ENCODE results near the gene SERPINA3. TPM values are rescaled to one million over a fixed set of nuclear protein-coding genes. Genes with fewer than 3 reads are reported as not detected.

The SERPINA3 gene
- total RNA-seq, 2 experiments from 2014 or later: not detected

DNA sequence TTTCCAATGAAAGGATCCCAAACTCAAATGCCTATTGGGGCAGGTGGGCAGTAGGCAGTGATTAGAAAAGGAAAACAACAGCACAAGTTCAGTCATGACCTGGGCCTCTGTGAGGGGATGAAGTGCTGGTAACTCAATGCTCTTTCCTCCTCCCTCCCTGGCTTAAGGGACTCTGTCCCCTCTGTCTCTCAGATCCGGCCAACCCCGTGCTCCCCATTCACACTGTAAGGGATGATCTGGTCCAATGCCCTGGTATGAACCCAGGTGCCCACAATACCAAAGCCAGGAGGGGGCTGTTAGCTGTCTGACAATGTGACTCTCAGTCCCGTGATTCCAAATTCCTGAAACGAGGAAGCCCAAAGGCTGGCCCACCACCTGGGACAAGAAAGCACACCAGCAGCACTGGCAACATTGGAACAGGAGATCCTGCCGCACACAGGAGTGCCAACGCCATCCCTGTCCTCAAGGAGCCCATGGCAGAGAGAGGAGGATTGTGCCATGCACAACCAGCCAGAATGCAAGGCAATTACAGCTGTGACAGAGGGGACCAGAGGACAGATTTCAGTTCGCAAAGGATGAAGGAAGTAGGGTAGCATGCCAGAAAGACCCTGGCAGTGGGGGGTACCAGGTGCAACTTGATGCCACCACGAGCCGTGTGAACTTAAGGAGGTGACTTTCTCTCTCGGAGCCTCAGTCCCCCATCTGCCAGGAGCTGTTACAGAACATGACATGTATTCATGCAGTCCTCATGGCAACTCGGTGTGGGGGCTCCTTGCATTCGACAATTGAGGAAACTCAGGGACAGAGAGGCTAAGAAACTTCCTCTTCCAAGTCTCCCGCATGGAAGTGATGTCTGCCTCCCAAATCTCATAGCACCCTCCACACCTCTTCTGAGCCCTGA lies 37.6 kb downstream of the SERPINA3 start:
- ATAC-seq: no peak
- TF ChIP-seq, protein P1, sequence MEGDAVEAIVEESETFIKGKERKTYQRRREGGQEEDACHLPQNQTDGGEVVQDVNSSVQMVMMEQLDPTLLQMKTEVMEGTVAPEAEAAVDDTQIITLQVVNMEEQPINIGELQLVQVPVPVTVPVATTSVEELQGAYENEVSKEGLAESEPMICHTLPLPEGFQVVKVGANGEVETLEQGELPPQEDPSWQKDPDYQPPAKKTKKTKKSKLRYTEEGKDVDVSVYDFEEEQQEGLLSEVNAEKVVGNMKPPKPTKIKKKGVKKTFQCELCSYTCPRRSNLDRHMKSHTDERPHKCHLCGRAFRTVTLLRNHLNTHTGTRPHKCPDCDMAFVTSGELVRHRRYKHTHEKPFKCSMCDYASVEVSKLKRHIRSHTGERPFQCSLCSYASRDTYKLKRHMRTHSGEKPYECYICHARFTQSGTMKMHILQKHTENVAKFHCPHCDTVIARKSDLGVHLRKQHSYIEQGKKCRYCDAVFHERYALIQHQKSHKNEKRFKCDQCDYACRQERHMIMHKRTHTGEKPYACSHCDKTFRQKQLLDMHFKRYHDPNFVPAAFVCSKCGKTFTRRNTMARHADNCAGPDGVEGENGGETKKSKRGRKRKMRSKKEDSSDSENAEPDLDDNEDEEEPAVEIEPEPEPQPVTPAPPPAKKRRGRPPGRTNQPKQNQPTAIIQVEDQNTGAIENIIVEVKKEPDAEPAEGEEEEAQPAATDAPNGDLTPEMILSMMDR (IDR thresholded peaks at IDR 0.05): no peak
- Mint-ChIP-seq H3K9me3 (peaks cover 4% of the 10 kb centered on the region), H3K36me3 (ENCODE audit: low read depth) (no peaks in the 10 kb centered on the region), H3K27me3 (peaks cover 2% of the 10 kb centered on the region), H3K27ac (no peak overlapping the region), H3K4me1 (ENCODE audit: low read depth) (no peaks in the 10 kb centered on the region), H3K4me3 (no peak overlapping the region)
- ChIA-PET POLR2A (no interaction called here), CTCF (no interaction called here)
- DNase-seq: no peak
- intact Hi-C loops (cut with micrococcal nuclease): no loop called here

DNA sequence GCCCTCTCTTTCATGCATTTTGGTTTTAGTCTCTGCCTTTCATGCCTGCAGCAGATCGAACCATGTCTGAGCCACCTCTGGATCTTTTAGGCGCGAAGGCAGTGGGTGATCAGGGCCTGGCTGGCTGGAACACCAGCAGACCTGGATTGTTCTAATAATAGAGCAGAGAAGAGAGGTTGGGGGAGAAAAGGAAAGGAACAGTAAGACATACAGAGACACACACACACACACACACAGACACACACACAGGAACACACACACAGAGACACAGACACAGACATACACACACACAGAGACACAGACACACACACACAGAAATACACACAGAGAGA lies 38.2 kb downstream of the SERPINA3 start:
- H3K27ac Mint-ChIP-seq: no peak overlapping the region
- H3K27me3 Mint-ChIP-seq: peaks cover 2% of the 10 kb centered on the region
- ATAC-seq (no peak), DNase-seq (no peak)
- ChIA-PET CTCF (no interaction called here), POLR2A (no interaction called here)
- peaks cover 4% of the 10 kb centered on the region for H3K9me3 Mint-ChIP-seq
- H3K36me3 Mint-ChIP-seq (ENCODE audit: low read depth): no peaks in the 10 kb centered on the region
- intact Hi-C loops (cut with micrococcal nuclease): no loop called here
- TF ChIP-seq, protein P1 (IDR thresholded peaks at IDR 0.05): no peak
- no peaks in the 10 kb centered on the region for H3K4me1 Mint-ChIP-seq (ENCODE audit: low read depth)
- H3K4me3 Mint-ChIP-seq: no peak overlapping the region

DNA sequence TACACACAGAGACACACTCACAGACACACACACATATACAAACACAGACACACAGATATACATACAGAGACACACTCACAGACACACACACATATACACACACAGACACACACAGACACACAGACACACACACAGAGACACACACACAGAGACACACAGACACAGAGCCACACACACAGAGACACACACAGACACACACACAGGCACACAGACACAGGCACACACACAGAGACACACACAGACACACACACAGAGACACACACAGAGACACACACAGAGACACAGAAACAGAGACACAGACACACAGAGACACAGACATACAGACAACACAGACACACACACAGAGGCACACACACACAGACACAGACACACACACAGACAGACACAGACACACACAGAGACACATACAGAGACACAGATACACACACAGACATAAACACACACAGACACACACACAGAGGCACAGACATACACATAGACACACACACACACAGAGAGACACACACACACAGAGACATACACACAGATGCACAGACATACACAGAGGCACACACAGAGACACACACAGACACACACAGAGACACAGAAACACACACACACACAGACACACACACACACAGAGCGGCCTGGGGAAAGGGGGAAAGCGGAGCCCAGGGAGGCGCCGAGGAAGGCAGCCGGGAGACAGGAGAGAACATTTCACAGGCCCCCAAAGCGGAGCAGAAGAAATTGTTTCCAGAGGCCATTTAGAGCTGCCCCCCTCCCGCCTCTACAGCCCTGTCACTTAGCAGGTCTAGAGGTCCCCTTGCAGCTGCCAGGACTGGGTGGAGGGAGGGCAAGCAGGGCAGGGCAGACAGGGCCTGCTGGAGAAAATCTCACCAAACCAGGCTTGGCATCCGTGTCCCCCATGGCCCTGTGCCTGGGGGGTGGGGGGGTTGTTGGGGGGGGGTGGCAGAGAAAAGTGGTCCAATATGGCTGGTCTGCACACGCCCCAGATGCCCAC lies 38.9 kb downstream of the SERPINA3 start:
- TF ChIP-seq, protein P1 (IDR thresholded peaks at IDR 0.05): no peak
- DNase-seq: no peak
- Mint-ChIP-seq H3K4me3 (no peak overlapping the region), H3K9me3 (peaks cover 4% of the 10 kb centered on the region), H3K27me3 (peaks cover under 1% of the 10 kb centered on the region), H3K4me1 (ENCODE audit: low read depth) (no peaks in the 10 kb centered on the region), H3K27ac (no peak overlapping the region), H3K36me3 (ENCODE audit: low read depth) (no peaks in the 10 kb centered on the region)
- intact Hi-C loops (cut with micrococcal nuclease): no loop called here
- CTCF ChIA-PET: no interaction called here
- no peak for ATAC-seq
- POLR2A ChIA-PET: no interaction called here

DNA sequence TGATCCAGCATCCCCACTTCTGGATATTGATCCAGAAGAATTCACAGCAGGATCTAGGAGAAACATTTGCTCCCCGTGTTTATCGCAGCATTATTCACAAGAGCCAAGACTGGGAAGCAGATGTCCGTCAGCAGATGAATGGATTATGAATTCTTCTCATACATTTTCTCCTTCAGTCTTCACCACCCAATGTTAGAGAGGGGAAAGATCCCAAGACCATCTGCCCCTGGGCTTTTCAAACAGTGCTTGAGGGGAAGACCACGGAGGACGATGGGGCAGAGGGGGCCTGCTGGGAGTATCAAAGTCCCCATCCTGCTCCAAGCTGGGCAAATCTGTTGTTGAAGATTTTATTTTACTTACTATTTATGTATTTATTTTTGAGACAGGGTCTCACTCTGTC lies 41.1 kb downstream of the SERPINA3 start:
- peaks cover 3% of the 10 kb centered on the region for H3K9me3 Mint-ChIP-seq
- H3K4me3 Mint-ChIP-seq: no peak overlapping the region
- TF ChIP-seq, protein P1 (IDR thresholded peaks at IDR 0.05): no peak
- DNase-seq (no peak), ATAC-seq (no peak)
- no peaks in the 10 kb centered on the region for H3K36me3 Mint-ChIP-seq (ENCODE audit: low read depth)
- ChIA-PET CTCF (no interaction called here), POLR2A (no interaction called here)
- H3K27me3 Mint-ChIP-seq: no peaks in the 10 kb centered on the region
- no peaks in the 10 kb centered on the region for H3K4me1 Mint-ChIP-seq (ENCODE audit: low read depth)
- no peak overlapping the region for H3K27ac Mint-ChIP-seq
- intact Hi-C loops (cut with micrococcal nuclease): no loop called here
